Measurements from ENCODE around the gene JPH2.

The JPH2 gene

GRCh38 chr20:44065401-44066340 lies 121.3 kb downstream of the JPH2 start:
- no peak for DNase-seq (ENCODE audit: low read depth in 2 of 3, low spot score in 2 of 3)

- DNase-seq (ENCODE audit: low read depth in 2 of 3, low spot score in 2 of 3) = no peak
These were observed 122.2 kb downstream of the JPH2 start for GRCh38 chr20:44064501-44065400.

Measured in activated CD8-positive, alpha-beta memory T cell treated with anti-CD3 and anti-CD28 coated beads for 48 hours (primary cell).